ENCODE data around the gene GATAD2B. TPM values are rescaled to one million over a fixed set of nuclear protein-coding genes. Genes with fewer than 3 reads are reported as not detected.
"Not testable (repeated sequence)": the region's sequence is repeated elsewhere in the genome, so short reads cannot be mapped to it uniquely, and the experiment has no call there.

GATAD2B gene
- polyA plus RNA-seq, 6 donors from 2014 or later, result 4.0 to 7.0 (median 5.1) TPM

DNA sequence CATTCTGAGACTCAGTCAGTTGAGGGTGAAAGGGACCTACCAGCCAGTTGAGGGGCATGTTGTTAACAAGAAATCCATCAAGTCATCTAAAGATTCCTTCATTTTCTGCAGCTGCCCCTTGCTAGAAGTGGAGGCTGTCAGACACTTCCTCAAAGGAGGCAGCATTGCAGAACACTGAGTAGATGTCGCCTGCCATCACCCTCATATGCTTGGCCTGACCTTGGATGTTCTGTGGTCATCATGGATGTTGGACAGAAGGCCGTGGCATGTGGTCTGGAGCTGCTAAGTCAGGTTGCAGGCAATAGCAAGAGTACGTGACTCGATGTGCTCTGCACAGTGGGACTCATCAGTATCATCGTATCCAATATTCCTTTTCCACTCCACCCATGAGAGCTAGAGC, 70.6 kb downstream of the GATAD2B start:
- Mint-ChIP-seq H3K27me3 (no peaks in the 10 kb centered on the region), H3K27ac (peak overlapping the region in 3 of 6 donors; percentile 62 to 71 (median 68)), H3K36me3 (no peaks in the 10 kb centered on the region), H3K9me3 (no peaks in the 10 kb centered on the region), H3K4me3 (peak overlapping the region in 2 of 8 donors; percentile 11 to 26), H3K4me1 (peaks cover 52 to 78% (median 68%) of the 10 kb centered on the region in 3 donors)
- ATAC-seq (ENCODE audit: low read depth in 2 of 2) (no peak), DNase-seq (no peak)

DNA sequence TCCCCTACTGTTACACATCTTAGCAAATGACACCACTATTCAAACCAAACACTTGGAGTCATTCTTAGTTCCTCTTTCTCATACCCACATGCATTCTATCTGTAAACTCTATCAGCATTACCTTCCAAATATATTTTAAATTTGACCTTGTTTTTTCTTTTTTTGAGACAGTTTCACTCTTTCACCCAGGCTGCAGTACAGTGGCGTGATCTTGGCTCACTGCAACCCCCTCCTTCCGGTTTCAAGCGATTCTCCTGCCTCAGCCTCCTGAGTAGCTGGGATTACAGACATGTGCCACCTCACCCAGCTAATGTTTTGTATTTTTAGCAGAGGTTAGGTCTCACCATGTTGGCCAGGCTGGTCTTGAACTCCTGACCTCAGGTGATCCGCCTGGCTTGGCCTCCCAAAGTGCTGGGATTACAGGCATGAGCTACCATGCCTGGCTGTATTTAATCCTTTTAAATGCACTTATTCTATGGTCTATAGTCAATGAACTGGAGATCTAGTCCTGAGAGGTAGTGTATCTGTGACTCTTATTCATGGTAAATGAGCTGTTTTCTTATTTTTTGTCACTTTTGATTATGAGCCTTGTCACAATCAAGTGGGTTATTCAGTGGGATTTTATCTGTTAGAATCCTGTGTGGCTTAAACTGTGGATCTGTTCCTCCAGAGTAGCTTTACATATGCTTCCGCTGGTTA, 73.1 kb downstream of the GATAD2B start:
- ATAC-seq (ENCODE audit: low read depth in 2 of 2) (peak; percentile 87 to 90), DNase-seq (peak; percentile 36)
- H3K36me3 Mint-ChIP-seq, result no peaks in the 10 kb centered on the region
- peak overlapping the region in 7 of 8 donors; percentile 0 to 59 (median 51) for H3K4me3 Mint-ChIP-seq
- H3K27ac Mint-ChIP-seq, result peak overlapping the region; percentile 13 to 91 (median 80)
- H3K9me3 Mint-ChIP-seq, result no peaks in the 10 kb centered on the region
- H3K27me3 Mint-ChIP-seq, result no peaks in the 10 kb centered on the region
- peaks cover 50 to 74% (median 67%) of the 10 kb centered on the region in 3 donors for H3K4me1 Mint-ChIP-seq

- peaks cover 0 to 4% of the 10 kb centered on the region in 2 donors for H3K36me3 Mint-ChIP-seq
- peak overlapping the region in 1 of 8 donors; percentile 44 for H3K4me3 Mint-ChIP-seq
- no peaks in the 10 kb centered on the region for H3K27me3 Mint-ChIP-seq
- H3K27ac Mint-ChIP-seq, result peak overlapping the region in 4 of 6 donors; percentile 13 to 81 (median 50)
- H3K4me1 Mint-ChIP-seq, result peaks cover 48 to 68% (median 63%) of the 10 kb centered on the region in 3 donors
- DNase-seq, result no peak
- no peak for ATAC-seq (ENCODE audit: low read depth in 2 of 2)
- peaks cover 0 to under 1% (median 0%) of the 10 kb centered on the region in 7 donors for H3K9me3 Mint-ChIP-seq
These were observed 74.0 kb downstream of the GATAD2B start for GRCh38 chr1:153848805-153849204.

DNA sequence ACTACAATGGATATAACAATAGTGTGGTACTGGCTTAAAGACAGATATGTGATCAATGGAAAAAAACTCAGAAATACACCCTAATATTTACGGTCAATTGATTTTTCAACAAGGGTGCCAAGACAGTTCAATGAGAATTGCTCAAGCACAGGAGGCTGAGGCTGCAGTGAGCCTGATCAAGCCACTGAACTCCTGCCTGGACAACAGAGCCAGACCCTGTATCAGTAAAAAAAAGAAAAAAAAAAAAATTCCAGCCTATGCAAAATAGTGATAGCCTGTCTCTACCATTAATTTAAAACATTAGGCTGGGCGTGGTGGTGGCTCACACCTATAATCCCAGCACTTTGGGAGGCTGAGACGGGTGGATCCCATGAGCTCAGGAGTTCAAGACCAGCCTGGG, 77.6 kb downstream of the GATAD2B start:
- Mint-ChIP-seq H3K27me3 (no peaks in the 10 kb centered on the region), H3K4me3 (no peak overlapping the region), H3K27ac (peak overlapping the region in 1 of 6 donors; percentile 19), H3K4me1 (peaks cover 40 to 69% (median 57%) of the 10 kb centered on the region in 3 donors), H3K36me3 (peaks cover 0 to 8% of the 10 kb centered on the region in 2 donors), H3K9me3 (peaks cover 0 to 2% (median 0%) of the 10 kb centered on the region in 7 donors)
- DNase-seq (no peak), ATAC-seq (ENCODE audit: low read depth in 2 of 2) (no peak)

DNA sequence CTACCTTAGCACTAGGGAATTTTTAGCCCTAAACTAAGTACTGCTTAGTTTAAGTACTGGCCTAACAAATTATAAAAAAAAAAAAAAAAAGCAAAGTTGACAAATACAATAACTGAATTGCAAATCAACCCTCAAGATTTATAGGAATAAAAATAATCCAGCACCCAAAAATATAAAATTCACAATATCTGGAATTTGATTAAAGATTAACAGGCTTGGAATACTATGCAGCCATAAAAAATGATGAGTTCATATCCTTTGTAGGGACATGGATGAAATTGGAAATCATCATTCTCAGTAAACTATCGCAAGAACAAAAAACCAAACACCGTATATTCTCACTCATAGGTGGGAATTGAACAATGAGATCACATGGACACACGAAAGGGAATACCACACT, 78.4 kb downstream of the GATAD2B start:
- not testable (repeated sequence) for H3K9me3 Mint-ChIP-seq; H3K27me3 Mint-ChIP-seq; H3K4me3 Mint-ChIP-seq; DNase-seq; ATAC-seq (ENCODE audit: low read depth in 2 of 2); H3K36me3 Mint-ChIP-seq; H3K27ac Mint-ChIP-seq
- H3K4me1 Mint-ChIP-seq, result peaks cover 34 to 65% (median 54%) of the 10 kb centered on the region in 3 donors

GRCh38 chr1:153842006-153842471, 80.7 kb downstream of the GATAD2B start:
- H3K4me3 Mint-ChIP-seq, result peak overlapping the region in 7 of 8 donors; percentile 2 to 85 (median 38)
- H3K27ac Mint-ChIP-seq, result peak overlapping the region in 5 of 6 donors; percentile 8 to 82 (median 76)
- H3K27me3 Mint-ChIP-seq, result no peaks in the 10 kb centered on the region

GRCh38 chr1:153841463-153841994, 81.2 kb downstream of the GATAD2B start:
- peak overlapping the region in 7 of 8 donors; percentile 24 to 85 (median 72) for H3K4me3 Mint-ChIP-seq
- peak overlapping the region in 4 of 6 donors; percentile 69 to 90 (median 80) for H3K27ac Mint-ChIP-seq
- no peaks in the 10 kb centered on the region for H3K27me3 Mint-ChIP-seq
- peaks cover 0 to 2% (median 0%) of the 10 kb centered on the region in 7 donors for H3K9me3 Mint-ChIP-seq
- peaks cover 0 to 8% of the 10 kb centered on the region in 2 donors for H3K36me3 Mint-ChIP-seq
- DNase-seq (no peak), ATAC-seq (ENCODE audit: low read depth in 2 of 2) (no peak)
- H3K4me1 Mint-ChIP-seq, result peaks cover 32 to 56% (median 56%) of the 10 kb centered on the region in 3 donors

More at GRCh38 chr1:153842006-153842471, 80.7 kb downstream of the GATAD2B start:
- ATAC-seq (ENCODE audit: low read depth in 2 of 2) (peak; percentile 63 to 68), DNase-seq (peak; percentile 11)
- H3K9me3 Mint-ChIP-seq, result peaks cover 0 to 2% (median 0%) of the 10 kb centered on the region in 7 donors
- H3K36me3 Mint-ChIP-seq, result peaks cover 0 to 8% of the 10 kb centered on the region in 2 donors
- peaks cover 32 to 58% (median 54%) of the 10 kb centered on the region in 3 donors for H3K4me1 Mint-ChIP-seq

- Mint-ChIP-seq H3K4me3 (peak overlapping the region in 7 of 8 donors; percentile 16 to 85 (median 43)), H3K27ac (peak overlapping the region; percentile 51 to 90 (median 72)), H3K4me1 (peaks cover 27 to 53% (median 51%) of the 10 kb centered on the region in 3 donors)
- H3K27me3 Mint-ChIP-seq, H3K9me3 Mint-ChIP-seq, H3K36me3 Mint-ChIP-seq: not testable (repeated sequence)
- ATAC-seq (ENCODE audit: low read depth in 2 of 2) (peak; percentile 21 to 30), DNase-seq (peak; percentile 42)
These were observed 82.0 kb downstream of the GATAD2B start for GRCh38 chr1:153840774-153841173.

GRCh38 chr1:153833968-153834367, 88.8 kb downstream of the GATAD2B start:
- H3K36me3 Mint-ChIP-seq, result not testable (repeated sequence)

GRCh38 chr1:153833171-153833570, 89.6 kb downstream of the GATAD2B start:
- H3K4me1 Mint-ChIP-seq, result peaks cover 9 to 29% (median 26%) of the 10 kb centered on the region in 3 donors
- H3K27me3 Mint-ChIP-seq, result no peaks in the 10 kb centered on the region

More at GRCh38 chr1:153833968-153834367, 88.8 kb downstream of the GATAD2B start:
- ATAC-seq (ENCODE audit: low read depth in 2 of 2); H3K4me3 Mint-ChIP-seq; DNase-seq; H3K9me3 Mint-ChIP-seq; H3K27me3 Mint-ChIP-seq: not testable (repeated sequence)
- Mint-ChIP-seq H3K27ac (peak overlapping the region in 1 of 6 donors; percentile 42), H3K4me1 (peaks cover 14 to 37% (median 29%) of the 10 kb centered on the region in 3 donors)

DNA sequence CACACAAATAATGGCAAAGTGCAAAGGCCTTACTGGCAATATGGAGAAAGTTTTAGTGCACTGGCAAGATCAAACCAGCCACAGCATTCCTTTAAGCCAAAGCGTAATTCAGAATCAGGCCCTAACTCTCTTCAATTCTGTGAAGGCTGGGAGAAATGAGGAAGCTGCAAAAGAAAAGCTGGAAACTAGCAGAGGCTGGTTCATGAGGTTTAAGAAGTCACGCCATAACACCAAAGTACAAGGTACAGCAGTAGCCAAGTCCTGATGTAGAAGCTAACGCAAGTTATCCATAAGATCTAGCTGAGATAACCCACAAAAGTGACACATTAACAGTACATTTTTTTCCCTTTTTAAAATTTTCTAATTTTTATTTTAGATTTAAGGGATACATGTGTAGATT, 90.5 kb downstream of the GATAD2B start:
- Mint-ChIP-seq H3K4me3 (no peak overlapping the region), H3K27me3 (no peaks in the 10 kb centered on the region), H3K27ac (peak overlapping the region in 1 of 6 donors; percentile 23), H3K9me3 (no peaks in the 10 kb centered on the region), H3K4me1 (peaks cover 8 to 33% (median 19%) of the 10 kb centered on the region in 3 donors), H3K36me3 (peaks cover 0 to 5% of the 10 kb centered on the region in 2 donors)
- DNase-seq (no peak), ATAC-seq (ENCODE audit: low read depth in 2 of 2) (no peak)

More at GRCh38 chr1:153833171-153833570, 89.6 kb downstream of the GATAD2B start:
- ATAC-seq (ENCODE audit: low read depth in 2 of 2), result no peak
- Mint-ChIP-seq H3K4me3 (no peak overlapping the region), H3K27ac (peak overlapping the region in 4 of 6 donors; percentile 23 to 94 (median 34)), H3K9me3 (no peaks in the 10 kb centered on the region), H3K36me3 (peaks cover 0 to under 1% of the 10 kb centered on the region in 2 donors)
- DNase-seq, result no peak

DNA sequence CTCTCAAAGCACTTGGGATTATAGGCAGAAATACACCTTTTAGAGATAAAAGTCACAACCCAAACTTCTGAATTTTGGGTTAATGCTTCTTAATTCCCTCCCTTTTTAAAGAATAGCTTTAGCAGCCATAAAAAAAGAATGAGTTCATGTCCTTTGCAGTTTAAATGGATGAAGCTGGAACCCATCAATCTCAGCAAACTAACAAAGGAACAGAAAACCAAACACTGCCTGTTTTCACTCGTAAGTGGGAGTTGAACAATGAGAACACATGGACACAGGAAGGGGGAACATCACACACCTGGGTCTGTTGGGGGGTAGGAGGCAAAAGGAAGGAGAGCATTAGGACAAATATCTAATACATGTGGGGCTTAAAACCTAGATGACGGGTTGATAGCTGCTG, 91.7 kb downstream of the GATAD2B start:
- H3K36me3 Mint-ChIP-seq, result peaks cover 0 to 5% of the 10 kb centered on the region in 2 donors

GRCh38 chr1:153827168-153827964, 95.4 kb downstream of the GATAD2B start:
- peaks cover 0 to 5% of the 10 kb centered on the region in 2 donors for H3K36me3 Mint-ChIP-seq
- H3K27ac Mint-ChIP-seq, result peak overlapping the region in 4 of 6 donors; percentile 21 to 74 (median 58)
- ATAC-seq (ENCODE audit: low read depth in 2 of 2), result no peak
- peaks cover 0 to 30% (median 7%) of the 10 kb centered on the region in 3 donors for H3K4me1 Mint-ChIP-seq
- no peaks in the 10 kb centered on the region for H3K9me3 Mint-ChIP-seq
- no peak overlapping the region for H3K4me3 Mint-ChIP-seq
- DNase-seq, result no peak
- no peaks in the 10 kb centered on the region for H3K27me3 Mint-ChIP-seq

More for the DNA sequence above, 91.7 kb downstream of the GATAD2B start:
- ATAC-seq (ENCODE audit: low read depth in 2 of 2), result no peak
- no peak overlapping the region for H3K27ac Mint-ChIP-seq
- DNase-seq, result no peak
- H3K9me3 Mint-ChIP-seq, result no peaks in the 10 kb centered on the region
- H3K4me3 Mint-ChIP-seq, result no peak overlapping the region
- no peaks in the 10 kb centered on the region for H3K27me3 Mint-ChIP-seq
- H3K4me1 Mint-ChIP-seq, result peaks cover 8 to 33% (median 14%) of the 10 kb centered on the region in 3 donors

All from naive B cell (primary cell).